Large intestine (tissue), 3 donors: ENCODE results near the gene SPTY2D1. TPM values are rescaled to one million over a fixed set of nuclear protein-coding genes. Genes with fewer than 3 reads are reported as not detected.

Experiments
- DNase-seq, 2 donors: peaks; one replicate each; pipeline versions ENCODE4 v3.0.0 to v3.0.0-alpha.2; 2013
- H3K27ac ChIP-seq: one replicate; pipeline ENCODE4 v1.5.1; 2013; ENCODE audit warnings: low read length
- H3K27me3 ChIP-seq: 2 replicates; pipeline ENCODE4 v1.6.1; 2013; ENCODE audit warnings: low read length; ENCODE audit not compliant: control insufficient read depth, insufficient read depth
- H3K36me3 ChIP-seq: 2 replicates; pipeline ENCODE4 v1.6.1; 2013; ENCODE audit warnings: low read length; ENCODE audit not compliant: control insufficient read depth, insufficient read depth
- H3K4me1 ChIP-seq: one replicate; pipeline ENCODE4 v1.6.1; 2013; ENCODE audit warnings: low read length; ENCODE audit not compliant: control insufficient read depth, insufficient read depth
- H3K4me3 ChIP-seq: one replicate; pipeline ENCODE4 v1.5.1; 2013; ENCODE audit warnings: low read length
- H3K9me3 ChIP-seq: one replicate; pipeline ENCODE4 v1.6.1; 2013; ENCODE audit warnings: mild to moderate bottlenecking, low read depth, low read length, moderate library complexity; ENCODE audit not compliant: control insufficient read depth
- WGBS: methylation state at CpG from one replicate; pipeline ENCODE4 v1.1.5; 2013; ENCODE audit warnings: low lambda C conversion rate; ENCODE audit not compliant: insufficient coverage; 5-methylcytosine and 5-hydroxymethylcytosine counted together
- polyA plus RNA-seq: library from polyadenylated mRNA; unstranded; fragments of 120-200 nt; gene quantifications from one replicate; pipeline ENCODE4 v1.2.1, GENCODE V29; 2013

SPTY2D1 gene
- polyA plus RNA-seq, 1 donor = 16.5 TPM

- Histone ChIP-seq H3K9me3 (no peaks in the 10 kb centered on the region), H3K36me3 (peaks cover 26% of the 10 kb centered on the region), H3K4me3 (no peak overlapping the region), H3K27me3 (no peaks in the 10 kb centered on the region), H3K27ac (no peak overlapping the region), H3K4me1 (no peaks in the 10 kb centered on the region)
- no peak for DNase-seq
Measured at GRCh38 chr11:18564149-18564548, 70.0 kb downstream of the SPTY2D1 start.

GRCh38 chr11:18563090-18563730 is 70.9 kb downstream of the SPTY2D1 start:
- H3K9me3 ChIP-seq = no peaks in the 10 kb centered on the region
- no peak overlapping the region for H3K4me3 ChIP-seq
- no peak overlapping the region for H3K27ac ChIP-seq
- no CpG with 5 or more reads among the region's 2 CpGs for WGBS
- no peak for DNase-seq
- peaks cover 30% of the 10 kb centered on the region for H3K36me3 ChIP-seq
- no peaks in the 10 kb centered on the region for H3K4me1 ChIP-seq
- no peaks in the 10 kb centered on the region for H3K27me3 ChIP-seq

Other genes with a start within 250 kb of the SPTY2D1 start
- gene LDHA, start 239.8 kb downstream of the SPTY2D1 start, polyA plus RNA-seq = 469 TPM
- gene LDHC, start 222.0 kb downstream of the SPTY2D1 start, polyA plus RNA-seq = 0.09 TPM
- 0.33 TPM for gene LDHAL6A, start 178.5 kb downstream of the SPTY2D1 start, polyA plus RNA-seq
- 81.0 TPM for gene TSG101, start 107.4 kb downstream of the SPTY2D1 start, polyA plus RNA-seq
- 19.5 TPM for gene UEVLD, start 45.6 kb downstream of the SPTY2D1 start, polyA plus RNA-seq
- gene MISFA, start 34.6 kb downstream of the SPTY2D1 start, polyA plus RNA-seq = 4.3 TPM
- 1.6 TPM for gene TMEM86A, start 64.4 kb upstream of the SPTY2D1 start, polyA plus RNA-seq
- 1.5 TPM for gene IGSF22, start 91.8 kb upstream of the SPTY2D1 start, polyA plus RNA-seq
- 1.2 TPM for gene PTPN5, start 157.5 kb upstream of the SPTY2D1 start, polyA plus RNA-seq